Measurements from ENCODE around the gene SPATA25.
"Not testable (repeated sequence)": the region's sequence is repeated elsewhere in the genome, so short reads cannot be mapped to it uniquely, and the experiment has no call there.

The SPATA25 gene

GRCh38 chr20:45882469-45883099 lies 4.8 kb downstream of the SPATA25 start:
- ATAC-seq (replicated peaks; ENCODE audit: extremely low read depth, poor library complexity, severe bottlenecking) (no peak), DNase-seq (ENCODE audit: low spot score in 2 of 2) (no peak)
- Mint-ChIP-seq H3K27ac (ENCODE audit: low read depth) (peak overlapping the region; percentile 90), H3K9me3 (no peaks in the 10 kb centered on the region), H3K27me3 (no peaks in the 10 kb centered on the region), H3K36me3 (ENCODE audit: insufficient read depth) (peaks cover 10% of the 10 kb centered on the region), H3K4me3 (peak overlapping the region; percentile 57), H3K4me1 (peaks cover 26% of the 10 kb centered on the region)

DNA sequence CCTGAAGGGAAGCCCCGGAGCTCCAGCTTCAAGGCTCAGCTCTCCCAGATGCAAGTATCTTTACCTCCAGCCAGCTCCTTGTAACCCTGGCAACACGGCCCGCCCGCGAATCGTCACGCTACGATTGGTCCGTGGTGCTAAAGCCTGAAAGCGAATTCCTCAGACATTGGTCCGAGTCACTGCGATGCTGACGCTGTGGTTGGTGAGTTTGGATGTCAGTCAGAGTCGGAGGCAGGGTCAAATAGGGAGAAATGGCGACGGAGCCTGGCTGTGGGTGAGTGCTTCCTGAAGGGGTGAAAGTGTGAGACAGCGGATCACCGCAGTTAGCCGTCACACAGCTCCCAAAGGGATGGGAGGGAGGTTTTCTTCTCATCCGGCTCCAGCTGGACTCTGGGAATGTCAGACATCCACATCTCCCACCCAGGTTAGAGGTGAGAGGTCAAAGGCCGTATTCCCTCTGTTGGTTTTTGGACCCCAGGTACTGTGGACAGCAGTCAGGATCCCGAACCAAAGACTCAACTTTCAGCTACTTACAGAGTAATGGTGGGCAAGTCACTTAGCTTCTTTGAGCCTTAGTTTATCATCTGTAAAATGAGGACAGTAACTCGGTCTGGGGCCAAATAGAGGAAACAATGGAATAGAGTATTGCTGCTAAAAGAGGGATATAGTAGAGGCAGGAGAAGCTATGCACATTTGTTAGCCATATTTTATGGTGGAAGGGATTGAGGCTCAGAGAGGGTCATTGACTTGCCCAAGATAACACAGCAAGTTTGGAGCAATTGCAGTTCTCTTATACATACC lies 6.2 kb downstream of the SPATA25 start, which contains the start of gene ZSWIM1:
TSS of gene ZSWIM1 (plus strand) at position 240 of the 801 bp plus-strand sequence. CDS start 1,366 bp downstream, outside the sequence.
- Mint-ChIP-seq H3K27me3 (no peaks in the 10 kb centered on the region), H3K36me3 (ENCODE audit: insufficient read depth) (peaks cover 13% of the 10 kb centered on the region), H3K4me3 (peak within 1 kb of the TSS; percentile 76), H3K27ac (ENCODE audit: low read depth) (peak within 1 kb of the TSS; percentile 90), H3K4me1 (peaks cover 26% of the 10 kb centered on the region), H3K9me3 (no peaks in the 10 kb centered on the region)
- peak; percentile 99 for DNase-seq (ENCODE audit: low spot score in 2 of 2)
- ATAC-seq (replicated peaks; ENCODE audit: extremely low read depth, poor library complexity, severe bottlenecking): peak; percentile 99

DNA sequence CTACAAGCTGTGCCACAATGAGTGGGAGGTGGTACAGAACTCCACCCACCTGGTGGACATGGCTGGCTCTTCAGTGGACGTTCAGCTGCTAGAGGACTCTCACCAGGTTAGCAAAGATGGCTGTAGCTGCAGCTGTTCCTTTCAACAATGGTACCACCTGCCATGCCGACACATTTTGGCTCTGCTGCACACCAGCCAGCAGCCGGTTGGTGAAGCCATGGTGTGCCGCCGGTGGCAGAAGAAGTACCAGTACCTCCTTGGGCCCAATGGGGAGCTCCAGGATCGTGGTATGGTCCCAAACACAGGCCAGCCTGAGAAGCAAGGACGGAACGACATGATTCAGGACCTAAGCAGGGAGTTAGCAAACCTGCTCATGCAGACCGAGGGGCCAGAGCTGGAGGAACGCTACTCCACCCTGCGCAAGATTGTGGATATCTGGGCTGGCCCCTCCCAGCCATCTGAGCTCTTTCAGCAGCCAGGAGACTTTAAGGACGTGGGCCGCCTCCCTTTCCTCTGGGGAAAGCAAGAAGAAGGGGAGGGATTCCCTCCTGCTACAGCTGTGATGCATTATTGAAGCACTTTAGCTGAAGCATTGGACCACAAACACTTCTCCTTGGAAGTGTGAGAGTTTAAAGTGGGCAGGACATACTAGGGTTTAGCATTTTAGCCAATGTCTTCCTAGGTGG lies 9.2 kb downstream of the SPATA25 start:
- Mint-ChIP-seq H3K27me3 (no peaks in the 10 kb centered on the region), H3K36me3 (ENCODE audit: insufficient read depth) (peaks cover 12% of the 10 kb centered on the region), H3K4me1 (peaks cover 25% of the 10 kb centered on the region), H3K9me3 (no peaks in the 10 kb centered on the region), H3K27ac (ENCODE audit: low read depth) (no peak overlapping the region), H3K4me3 (no peak overlapping the region)
- DNase-seq (ENCODE audit: low spot score in 2 of 2) (no peak), ATAC-seq (replicated peaks; ENCODE audit: extremely low read depth, poor library complexity, severe bottlenecking) (no peak)

DNA sequence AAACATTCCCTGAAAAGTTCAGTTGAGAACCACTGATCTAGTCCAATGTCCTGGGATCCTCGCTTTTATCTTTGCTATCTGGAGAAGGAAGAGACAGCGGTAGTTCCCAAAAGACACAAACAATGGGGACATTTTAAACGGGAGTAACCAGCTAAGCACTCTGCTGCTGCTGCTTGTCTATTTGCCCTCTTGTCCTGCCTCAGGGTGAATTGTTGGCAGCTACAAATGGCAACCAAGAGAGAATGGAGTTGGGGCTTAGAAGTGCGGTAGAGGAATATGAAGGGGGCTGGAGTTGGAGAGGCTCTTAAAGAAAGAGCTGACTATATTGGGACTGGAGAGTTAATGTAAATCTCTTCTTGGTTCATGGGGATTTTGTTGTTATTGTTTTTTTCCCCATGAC lies 12.8 kb downstream of the SPATA25 start:
- H3K4me3 Mint-ChIP-seq: no peak overlapping the region
- H3K36me3 Mint-ChIP-seq (ENCODE audit: insufficient read depth): peaks cover 2% of the 10 kb centered on the region

GRCh38 chr20:45874104-45874481 lies 13.3 kb downstream of the SPATA25 start:
- H3K4me1 Mint-ChIP-seq; H3K9me3 Mint-ChIP-seq; H3K36me3 Mint-ChIP-seq (ENCODE audit: insufficient read depth); DNase-seq (ENCODE audit: low spot score in 2 of 2); H3K4me3 Mint-ChIP-seq; H3K27ac Mint-ChIP-seq (ENCODE audit: low read depth); H3K27me3 Mint-ChIP-seq; ATAC-seq (replicated peaks; ENCODE audit: extremely low read depth, poor library complexity, severe bottlenecking): not testable (repeated sequence)

More for the DNA sequence above, 12.8 kb downstream of the SPATA25 start:
- Mint-ChIP-seq H3K27ac (ENCODE audit: low read depth) (no peak overlapping the region), H3K9me3 (no peaks in the 10 kb centered on the region), H3K27me3 (no peaks in the 10 kb centered on the region), H3K4me1 (no peaks in the 10 kb centered on the region)
- ATAC-seq (replicated peaks; ENCODE audit: extremely low read depth, poor library complexity, severe bottlenecking) (no peak), DNase-seq (ENCODE audit: low spot score in 2 of 2) (no peak)

DNA sequence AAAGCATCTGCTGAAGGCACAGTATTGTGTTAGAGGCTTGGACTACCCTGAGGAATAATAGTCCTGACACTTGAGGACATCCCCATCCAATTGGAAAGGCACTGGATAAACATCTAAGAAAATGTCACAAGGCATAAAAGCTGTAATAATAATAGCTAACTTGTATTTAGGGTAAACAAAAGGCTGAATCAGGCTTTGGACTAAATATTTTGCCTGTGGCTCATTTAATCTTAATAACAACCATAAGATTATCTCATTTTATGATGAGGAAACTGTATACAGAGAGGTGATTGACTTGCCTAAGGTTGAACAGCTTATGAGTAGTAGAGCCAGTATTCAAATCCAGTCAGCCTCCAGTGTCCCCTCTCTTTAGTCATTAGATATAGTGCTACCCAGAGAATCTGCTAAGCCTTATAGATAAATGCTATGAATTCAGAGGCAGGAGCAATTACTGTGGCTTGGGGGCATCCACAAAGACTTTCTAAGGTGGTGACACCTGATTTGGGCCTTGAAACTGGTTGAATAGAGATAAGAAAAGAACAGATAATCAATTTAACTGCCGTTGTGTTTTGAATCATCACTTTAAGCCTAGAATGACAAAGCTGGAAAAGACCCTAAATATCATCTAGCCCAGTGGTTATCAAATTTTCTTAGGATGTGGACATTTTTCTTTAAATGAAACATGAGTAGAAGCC lies 13.9 kb downstream of the SPATA25 start:
- no peaks in the 10 kb centered on the region for H3K4me1 Mint-ChIP-seq
- ATAC-seq (replicated peaks; ENCODE audit: extremely low read depth, poor library complexity, severe bottlenecking): no peak
- H3K27me3 Mint-ChIP-seq: no peaks in the 10 kb centered on the region
- H3K4me3 Mint-ChIP-seq: no peak overlapping the region
- DNase-seq (ENCODE audit: low spot score in 2 of 2): no peak
- H3K27ac Mint-ChIP-seq (ENCODE audit: low read depth): no peak overlapping the region
- no peaks in the 10 kb centered on the region for H3K9me3 Mint-ChIP-seq
- H3K36me3 Mint-ChIP-seq (ENCODE audit: insufficient read depth): peaks cover 5% of the 10 kb centered on the region

- no peaks in the 10 kb centered on the region for H3K4me1 Mint-ChIP-seq
- H3K27me3 Mint-ChIP-seq: no peaks in the 10 kb centered on the region
- peaks cover 5% of the 10 kb centered on the region for H3K36me3 Mint-ChIP-seq (ENCODE audit: insufficient read depth)
- H3K9me3 Mint-ChIP-seq: no peaks in the 10 kb centered on the region
- no peak for ATAC-seq (replicated peaks; ENCODE audit: extremely low read depth, poor library complexity, severe bottlenecking)
- no peak for DNase-seq (ENCODE audit: low spot score in 2 of 2)
- H3K4me3 Mint-ChIP-seq: no peak overlapping the region
- no peak overlapping the region for H3K27ac Mint-ChIP-seq (ENCODE audit: low read depth)
These were observed 14.8 kb downstream of the SPATA25 start for GRCh38 chr20:45872626-45873025.

GRCh38 chr20:45867819-45868176 lies 19.6 kb downstream of the SPATA25 start:
- peaks cover 2% of the 10 kb centered on the region for H3K36me3 Mint-ChIP-seq (ENCODE audit: insufficient read depth)
- H3K4me1 Mint-ChIP-seq: no peaks in the 10 kb centered on the region
- no peak overlapping the region for H3K4me3 Mint-ChIP-seq
- H3K27ac Mint-ChIP-seq (ENCODE audit: low read depth): no peak overlapping the region
- DNase-seq (ENCODE audit: low spot score in 2 of 2): no peak
- ATAC-seq (replicated peaks; ENCODE audit: extremely low read depth, poor library complexity, severe bottlenecking): no peak
- H3K27me3 Mint-ChIP-seq: no peaks in the 10 kb centered on the region
- no peaks in the 10 kb centered on the region for H3K9me3 Mint-ChIP-seq

GRCh38 chr20:45867136-45867818 lies 20.1 kb downstream of the SPATA25 start:
- no peaks in the 10 kb centered on the region for H3K9me3 Mint-ChIP-seq
- H3K27me3 Mint-ChIP-seq: no peaks in the 10 kb centered on the region
- H3K27ac Mint-ChIP-seq (ENCODE audit: low read depth): no peak overlapping the region
- peaks cover 5% of the 10 kb centered on the region for H3K36me3 Mint-ChIP-seq (ENCODE audit: insufficient read depth)
- ATAC-seq (replicated peaks; ENCODE audit: extremely low read depth, poor library complexity, severe bottlenecking) (no peak), DNase-seq (ENCODE audit: low spot score in 2 of 2) (no peak)
- no peak overlapping the region for H3K4me3 Mint-ChIP-seq
- no peaks in the 10 kb centered on the region for H3K4me1 Mint-ChIP-seq

GRCh38 chr20:45866454-45866853 lies 21.0 kb downstream of the SPATA25 start:
- H3K36me3 Mint-ChIP-seq (ENCODE audit: insufficient read depth): peaks cover 5% of the 10 kb centered on the region
- H3K9me3 Mint-ChIP-seq: no peaks in the 10 kb centered on the region
- H3K27me3 Mint-ChIP-seq: no peaks in the 10 kb centered on the region
- no peak overlapping the region for H3K27ac Mint-ChIP-seq (ENCODE audit: low read depth)
- H3K4me1 Mint-ChIP-seq: no peaks in the 10 kb centered on the region
- no peak overlapping the region for H3K4me3 Mint-ChIP-seq
- no peak for DNase-seq (ENCODE audit: low spot score in 2 of 2)
- ATAC-seq (replicated peaks; ENCODE audit: extremely low read depth, poor library complexity, severe bottlenecking): no peak

DNA sequence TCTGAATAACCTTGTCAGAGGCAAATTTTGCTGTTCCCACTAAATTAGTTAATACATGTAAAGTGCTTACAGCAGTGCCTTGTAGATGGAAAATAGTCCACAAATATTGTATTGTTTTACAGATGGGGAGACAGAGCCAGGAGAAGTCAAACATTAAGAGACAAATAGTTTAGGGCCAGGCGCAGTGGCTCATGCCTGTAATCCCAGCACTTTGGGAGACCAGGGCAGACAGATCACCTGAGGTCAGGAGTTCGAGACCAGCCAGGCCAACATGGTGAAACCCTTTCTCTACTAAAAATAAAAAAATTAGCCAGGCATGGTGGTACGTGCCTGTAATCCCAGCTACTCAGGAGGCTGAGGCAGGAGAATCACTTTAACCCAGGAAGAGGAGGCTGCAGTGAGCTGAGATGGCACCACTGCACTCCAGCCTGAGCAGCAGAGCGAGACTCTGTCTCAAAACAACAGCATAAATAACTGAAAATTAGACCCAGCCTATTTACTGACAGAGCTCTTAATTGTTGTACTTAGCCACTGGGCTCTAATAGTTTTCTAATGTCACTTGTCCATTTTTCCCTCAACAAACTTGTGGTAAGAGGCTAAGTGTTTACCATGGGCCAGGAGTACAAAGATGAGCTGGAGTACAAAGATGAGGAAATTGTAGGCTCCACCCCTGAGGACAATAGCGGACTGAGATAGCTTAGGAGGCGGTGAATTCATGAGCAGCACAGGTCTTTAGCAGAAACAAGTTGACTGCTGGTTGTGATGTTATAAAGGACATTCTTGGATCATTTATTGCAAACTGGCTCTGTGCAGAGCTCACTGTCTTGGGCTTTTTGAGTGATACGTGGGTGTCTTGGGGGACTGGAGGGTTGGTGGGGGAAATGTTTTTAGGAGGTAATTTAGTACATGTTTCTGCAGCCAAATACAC lies 23.6 kb downstream of the SPATA25 start:
- Mint-ChIP-seq H3K4me3 (no peak overlapping the region), H3K36me3 (ENCODE audit: insufficient read depth) (peaks cover 3% of the 10 kb centered on the region)

More for the DNA sequence above, 23.6 kb downstream of the SPATA25 start:
- Mint-ChIP-seq H3K4me1 (peaks cover 8% of the 10 kb centered on the region), H3K27ac (ENCODE audit: low read depth) (no peak overlapping the region), H3K27me3 (no peaks in the 10 kb centered on the region), H3K9me3 (no peaks in the 10 kb centered on the region)
- ATAC-seq (replicated peaks; ENCODE audit: extremely low read depth, poor library complexity, severe bottlenecking) (no peak), DNase-seq (ENCODE audit: low spot score in 2 of 2) (no peak)

Data from central memory CD8-positive, alpha-beta T cell (primary cell).